ENCODE results near the gene PABPC1L2B. TPM values are rescaled to one million over a fixed set of nuclear protein-coding genes. Genes with fewer than 3 reads are reported as not detected.
"Not testable (repeated sequence)": the region's sequence is repeated elsewhere in the genome, so short reads cannot be mapped to it uniquely, and the experiment has no call there.

PABPC1L2B gene
- polyA plus RNA-seq (2012; rRNA removed): 0.05 TPM in 2 replicates
- polyA plus RNA-seq (2012; cell fraction: cytosol; rRNA removed): not detected in 2 replicates
- not detected in 2 replicates for polyA plus RNA-seq (2012; cell fraction: nucleus; rRNA removed)

GRCh38 chrX:73002733-73003132 is at the start of gene PABPC1L2B:
PABPC1L2B (plus strand) TSS chrX:73002939; CDS start chrX:73003643, 704 bp downstream.
- H3K4me1 ChIP-seq (ENCODE audit: control insufficient read depth in 1 of 2, insufficient read depth in 2 of 2, low read depth in 1 of 2, low read length in 1 of 2); H3K9ac ChIP-seq; CTCF ChIA-PET; H3K27ac ChIP-seq (ENCODE audit: low read depth in 2 of 2, low read length in 1 of 2); DNase-seq; POLR2A ChIA-PET; H3K79me2 ChIP-seq (ENCODE audit: insufficient read depth); H3K36me3 ChIP-seq (replicated peaks in 1 of 2; ENCODE audit: control insufficient read depth in 1 of 2, insufficient read depth in 2 of 2, low read length in 1 of 2); H3K4me3 ChIP-seq (ENCODE audit: low read depth in 2 of 2, low read length in 1 of 2); H2AFZ ChIP-seq (ENCODE audit: low read depth); H3F3A ChIP-seq (replicated peaks; ENCODE audit: insufficient read depth); H3K9me2 ChIP-seq; H3K27me3 ChIP-seq (ENCODE audit: insufficient read depth); H3K9me3 ChIP-seq; H3K4me2 ChIP-seq; H4K20me1 ChIP-seq (ENCODE audit: insufficient read depth): not testable (repeated sequence)
- no CpG with 5 or more reads among the region's 44 CpGs for WGBS (ENCODE audit: low lambda C conversion rate)

GRCh38 chrX:72959971-72960370 is 42.8 kb upstream of the PABPC1L2B start:
- H3K4me3 ChIP-seq (ENCODE audit: low read depth in 2 of 2, low read length in 1 of 2); H3K4me2 ChIP-seq; CTCF ChIA-PET; H3K9me2 ChIP-seq; DNase-seq; H3K4me1 ChIP-seq (ENCODE audit: control insufficient read depth in 1 of 2, insufficient read depth in 2 of 2, low read depth in 1 of 2, low read length in 1 of 2); H3K9me3 ChIP-seq; H4K20me1 ChIP-seq (ENCODE audit: insufficient read depth); H3K27me3 ChIP-seq (ENCODE audit: insufficient read depth); POLR2A ChIA-PET; H3K9ac ChIP-seq; H3K79me2 ChIP-seq (ENCODE audit: insufficient read depth); H3K27ac ChIP-seq (ENCODE audit: low read depth in 2 of 2, low read length in 1 of 2); H3F3A ChIP-seq (replicated peaks; ENCODE audit: insufficient read depth); H3K36me3 ChIP-seq (replicated peaks in 1 of 2; ENCODE audit: control insufficient read depth in 1 of 2, insufficient read depth in 2 of 2, low read length in 1 of 2); H2AFZ ChIP-seq (ENCODE audit: low read depth): not testable (repeated sequence)
- no CpG with 5 or more reads among the region's 9 CpGs for WGBS (ENCODE audit: low lambda C conversion rate)

DNA sequence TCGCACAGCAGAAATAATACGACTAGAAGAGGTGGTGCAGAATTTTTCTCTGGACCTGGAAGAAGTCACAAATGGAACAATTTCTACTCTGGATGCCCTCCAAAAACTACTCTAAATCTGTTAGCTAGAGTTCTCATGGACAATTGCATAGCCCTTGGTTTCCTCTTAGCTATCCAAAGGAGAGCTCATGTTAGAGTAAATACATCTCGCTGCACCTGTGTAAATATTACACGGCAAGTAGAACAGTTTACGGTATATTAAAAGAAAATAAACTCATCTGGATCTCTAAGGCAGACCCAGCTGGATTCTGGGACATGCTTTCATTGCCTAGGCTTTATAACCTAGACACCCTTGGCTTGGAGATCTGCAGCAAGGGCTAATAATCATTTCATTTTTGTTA is 30.9 kb upstream of the PABPC1L2B start:
- H3K79me2 ChIP-seq (ENCODE audit: insufficient read depth); H3K9me3 ChIP-seq; H3K9ac ChIP-seq; H2AFZ ChIP-seq (ENCODE audit: low read depth); H3K4me2 ChIP-seq; H3K27me3 ChIP-seq (ENCODE audit: insufficient read depth); H3K9me2 ChIP-seq; H3F3A ChIP-seq (replicated peaks; ENCODE audit: insufficient read depth); DNase-seq; H3K4me3 ChIP-seq (ENCODE audit: low read depth in 2 of 2, low read length in 1 of 2); H3K36me3 ChIP-seq (replicated peaks in 1 of 2; ENCODE audit: control insufficient read depth in 1 of 2, insufficient read depth in 2 of 2, low read length in 1 of 2); CTCF ChIA-PET; H3K27ac ChIP-seq (ENCODE audit: low read depth in 2 of 2, low read length in 1 of 2); H3K4me1 ChIP-seq (ENCODE audit: control insufficient read depth in 1 of 2, insufficient read depth in 2 of 2, low read depth in 1 of 2, low read length in 1 of 2); H4K20me1 ChIP-seq (ENCODE audit: insufficient read depth); POLR2A ChIA-PET: not testable (repeated sequence)
- WGBS (ENCODE audit: low lambda C conversion rate): no CpG with 5 or more reads among the region's 5 CpGs

DNA sequence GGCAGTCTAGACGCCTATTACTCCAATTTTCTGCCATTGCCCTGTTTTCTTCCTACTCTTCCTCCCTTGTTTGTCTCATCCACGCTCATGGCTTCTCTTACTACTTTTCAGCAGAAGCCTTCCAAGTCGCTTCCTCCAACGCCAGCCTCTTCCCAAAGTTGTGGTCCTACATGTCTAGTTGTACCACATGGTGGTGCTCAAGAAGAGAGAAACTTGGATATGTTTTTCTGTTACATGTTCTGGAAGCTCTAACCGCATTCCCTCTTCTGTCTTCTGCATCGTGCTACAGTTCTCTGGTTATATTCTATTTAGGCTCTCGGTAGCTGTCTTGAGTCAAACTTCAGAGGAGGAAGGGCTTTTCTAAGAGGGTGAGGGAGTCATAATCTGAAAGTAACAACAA is 27.9 kb upstream of the PABPC1L2B start:
- H3F3A ChIP-seq (replicated peaks; ENCODE audit: insufficient read depth); CTCF ChIA-PET; H3K36me3 ChIP-seq (replicated peaks in 1 of 2; ENCODE audit: control insufficient read depth in 1 of 2, insufficient read depth in 2 of 2, low read length in 1 of 2); H3K27me3 ChIP-seq (ENCODE audit: insufficient read depth); H3K9me3 ChIP-seq; H3K27ac ChIP-seq (ENCODE audit: low read depth in 2 of 2, low read length in 1 of 2); DNase-seq; POLR2A ChIA-PET; H3K4me3 ChIP-seq (ENCODE audit: low read depth in 2 of 2, low read length in 1 of 2); H4K20me1 ChIP-seq (ENCODE audit: insufficient read depth); H2AFZ ChIP-seq (ENCODE audit: low read depth); H3K79me2 ChIP-seq (ENCODE audit: insufficient read depth); H3K4me1 ChIP-seq (ENCODE audit: control insufficient read depth in 1 of 2, insufficient read depth in 2 of 2, low read depth in 1 of 2, low read length in 1 of 2); H3K9me2 ChIP-seq; H3K4me2 ChIP-seq; H3K9ac ChIP-seq: not testable (repeated sequence)
- WGBS (ENCODE audit: low lambda C conversion rate): no CpG with 5 or more reads among the region's 7 CpGs

DNA sequence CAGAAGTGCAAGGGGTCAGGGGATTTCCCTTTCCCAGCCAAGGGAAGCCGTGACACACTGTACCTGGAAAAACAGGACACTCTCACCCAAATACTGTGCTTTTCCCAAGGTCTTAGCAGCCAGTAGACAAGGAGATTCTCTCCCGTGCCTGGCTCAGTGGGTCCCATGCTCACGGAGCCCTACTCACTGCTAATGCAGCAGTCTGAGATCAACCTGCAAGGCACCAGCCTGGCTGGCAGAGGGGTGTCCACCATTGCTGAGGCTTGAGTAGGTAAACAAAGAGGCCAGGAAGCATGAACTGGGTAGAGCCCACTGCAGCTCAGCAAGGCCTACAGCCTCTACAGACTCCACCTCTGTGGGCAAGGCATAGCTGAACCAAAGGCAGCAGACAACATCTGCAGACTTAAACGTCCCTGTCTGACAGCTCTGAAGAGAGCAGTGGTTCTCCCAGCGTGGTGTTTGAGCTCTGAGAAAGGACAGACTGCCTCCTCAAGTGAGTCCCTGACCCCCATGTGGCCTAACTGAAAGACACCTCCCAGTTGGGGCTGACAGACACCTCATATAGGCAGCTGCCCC is 21.8 kb upstream of the PABPC1L2B start:
- H3F3A ChIP-seq (replicated peaks; ENCODE audit: insufficient read depth); DNase-seq; H2AFZ ChIP-seq (ENCODE audit: low read depth); H3K9ac ChIP-seq; H3K36me3 ChIP-seq (replicated peaks in 1 of 2; ENCODE audit: control insufficient read depth in 1 of 2, insufficient read depth in 2 of 2, low read length in 1 of 2); H3K27me3 ChIP-seq (ENCODE audit: insufficient read depth); H3K9me2 ChIP-seq; H3K9me3 ChIP-seq; H3K4me1 ChIP-seq (ENCODE audit: control insufficient read depth in 1 of 2, insufficient read depth in 2 of 2, low read depth in 1 of 2, low read length in 1 of 2); H3K4me2 ChIP-seq; H4K20me1 ChIP-seq (ENCODE audit: insufficient read depth); H3K27ac ChIP-seq (ENCODE audit: low read depth in 2 of 2, low read length in 1 of 2); CTCF ChIA-PET; H3K79me2 ChIP-seq (ENCODE audit: insufficient read depth); H3K4me3 ChIP-seq (ENCODE audit: low read depth in 2 of 2, low read length in 1 of 2); POLR2A ChIA-PET: not testable (repeated sequence)
- WGBS (ENCODE audit: low lambda C conversion rate): 0% methylated on average over 4 of the region's 5 CpGs

GRCh38 chrX:73004032-73004431 is 1.3 kb downstream of the PABPC1L2B start:
- H3K9me3 ChIP-seq; H3K27ac ChIP-seq (ENCODE audit: low read depth in 2 of 2, low read length in 1 of 2); H3K4me3 ChIP-seq (ENCODE audit: low read depth in 2 of 2, low read length in 1 of 2); H4K20me1 ChIP-seq (ENCODE audit: insufficient read depth); H3K27me3 ChIP-seq (ENCODE audit: insufficient read depth); H3F3A ChIP-seq (replicated peaks; ENCODE audit: insufficient read depth); POLR2A ChIA-PET; H3K36me3 ChIP-seq (replicated peaks in 1 of 2; ENCODE audit: control insufficient read depth in 1 of 2, insufficient read depth in 2 of 2, low read length in 1 of 2); H3K4me2 ChIP-seq; H3K9ac ChIP-seq; CTCF ChIA-PET; H3K79me2 ChIP-seq (ENCODE audit: insufficient read depth); H3K9me2 ChIP-seq; H3K4me1 ChIP-seq (ENCODE audit: control insufficient read depth in 1 of 2, insufficient read depth in 2 of 2, low read depth in 1 of 2, low read length in 1 of 2); DNase-seq; H2AFZ ChIP-seq (ENCODE audit: low read depth): not testable (repeated sequence)
- no CpG with 5 or more reads among the region's 19 CpGs for WGBS (ENCODE audit: low lambda C conversion rate)

All from SK-N-SH (cell line).